CD4-positive, alpha-beta T cell (primary cell): Measurements from ENCODE around the gene SNTG2. TPM values are rescaled to one million over a fixed set of nuclear protein-coding genes. Genes with fewer than 3 reads are reported as not detected.

Experiments used
- ATAC-seq: fragments of 200-7000 bp; cut with Tn5 transposase; one replicate; pipeline ENCODE4 v1.10.0; 2022; ENCODE audit warnings: mild to moderate bottlenecking; ENCODE audit not compliant: poor library complexity
- CTCF ChIA-PET: fragments of 350-600 bp; sonication (Branson Sonifier 250); formaldehyde crosslinking; loops from one replicate; lab custom pipeline; 2021; ENCODE audit warnings: antibody characterized with exemption, inconsistent platforms; lab: Charles Lee
- POLR2A ChIA-PET: fragments of 350-600 bp; sonication (Branson Sonifier 250); formaldehyde crosslinking; loops from one replicate; lab custom pipeline; 2021; ENCODE audit warnings: antibody characterized with exemption, inconsistent platforms; lab: Charles Lee
- DNase-seq, 14 experiments: peaks; one replicate each; pipeline ENCODE4 v3.0.0-alpha.2; 2013 to 2020; ENCODE audit warnings: mixed read lengths in 2 of 14
- H3K27ac ChIP-seq, 2 donors: one replicate each; pipeline versions ENCODE4 v1.5.1 to v1.7.0; 2013; ENCODE audit warnings: low read length in 2 of 2, low read depth in 1 of 2, mild to moderate bottlenecking in 1 of 2
- H3K27me3 ChIP-seq, 2 experiments: 1 replicate in 1 of 2; 2 replicates in 1 of 2; pipeline versions ENCODE4 v1.6.1 to v1.7.0; 2013; ENCODE audit warnings: low read length in 2 of 2, control low read depth in 1 of 2, mild to moderate bottlenecking in 1 of 2, moderate library complexity in 1 of 2; ENCODE audit not compliant: insufficient read depth in 2 of 2, control insufficient read depth in 1 of 2
- H3K36me3 ChIP-seq: one replicate; pipeline ENCODE4 v1.6.1; 2013; ENCODE audit warnings: low read length, control low read depth; ENCODE audit not compliant: insufficient read depth
- H3K4me1 ChIP-seq: one replicate; pipeline ENCODE4 v1.6.1; 2013; ENCODE audit warnings: low read length, control low read depth; ENCODE audit not compliant: insufficient read depth
- H3K4me3 ChIP-seq: one replicate; pipeline ENCODE4 v1.5.1; 2013; ENCODE audit warnings: mild to moderate bottlenecking, low read length, moderate library complexity
- H3K9me3 ChIP-seq, 2 experiments: 1 replicate in 1 of 2; 2 replicates in 1 of 2; pipeline versions ENCODE4 v1.6.1 to v1.7.0; 2013; ENCODE audit warnings: low read length in 2 of 2, mild to moderate bottlenecking in 2 of 2, control low read depth in 1 of 2, moderate library complexity in 1 of 2; ENCODE audit not compliant: control insufficient read depth in 1 of 2, insufficient read depth in 1 of 2
- H3K27ac Mint-ChIP-seq: one replicate; pipeline ENCODE4 v1.8.0; 2020; ENCODE audit warnings: mixed read lengths
- H3K27me3 Mint-ChIP-seq: one replicate; pipeline ENCODE4 v1.8.0; 2021; ENCODE audit warnings: mixed read lengths
- H3K36me3 Mint-ChIP-seq: one replicate; pipeline ENCODE4 v1.8.0; 2021; ENCODE audit warnings: low read depth, mixed read lengths
- H3K4me1 Mint-ChIP-seq: one replicate; pipeline ENCODE4 v1.8.0; 2021; ENCODE audit warnings: low read depth, mixed read lengths
- H3K4me3 Mint-ChIP-seq: one replicate; pipeline ENCODE4 v1.8.0; 2020; ENCODE audit warnings: mild to moderate bottlenecking, mixed read lengths
- H3K9me3 Mint-ChIP-seq: one replicate; pipeline ENCODE4 v1.8.0; 2020; ENCODE audit warnings: mixed read lengths
- CTCF ChIP-seq: fragments of 200-600 bp; IDR thresholded peaks from one replicate; pipeline ENCODE4 v1.8.0; 2022; ENCODE audit warnings: antibody characterized with exemption, mild to moderate bottlenecking
- intact Hi-C, 2 experiments: fragments of 100-400 bp; cut with DNase I in 1 of 2; cut with micrococcal nuclease in 1 of 2; formaldehyde crosslinking; loops; one replicate each; pipeline versions ENCODE4 v1.15.1 to v1.9.0; 2023 to 2025; cut with DNase I, micrococcal nuclease
- total RNA-seq, 174 experiments: library from RNA in 2 of 174; stranded (reverse) in 2 of 174; gene quantifications; one replicate each; pipeline ENCODE4 v1.2.3 and lab custom pipeline; 2021 to 2026

Gene SNTG2
- total RNA-seq, 2 experiments from 2014 or later = 1.1 to 1.5 TPM

- no peak overlapping the region for H3K27ac Mint-ChIP-seq
- peaks cover 22% of the 10 kb centered on the region for H3K27me3 Mint-ChIP-seq
- ChIA-PET CTCF (no interaction called here), POLR2A (interaction anchor here (1.5 kb wide), 1 partner anchor 10 kb away, joined by 8 read pairs; no protein-coding TSS in a partner anchor)
- Histone ChIP-seq H3K27me3 (peaks cover 0 to 6% of the 10 kb centered on the region in 2 experiments), H3K4me3 (no peak overlapping the region), H3K27ac (no peak overlapping the region), H3K4me1 (peaks cover 27% of the 10 kb centered on the region), H3K36me3 (no peaks in the 10 kb centered on the region), H3K9me3 (peaks cover 0 to 5% of the 10 kb centered on the region in 2 experiments)
- peak overlapping the region; percentile 26 for H3K4me3 Mint-ChIP-seq
- H3K9me3 Mint-ChIP-seq = peaks cover 3% of the 10 kb centered on the region
- intact Hi-C loops = no loop called here
- ATAC-seq (no peak), DNase-seq (no peak)
- TF ChIP-seq CTCF = no peak
- H3K36me3 Mint-ChIP-seq = no peaks in the 10 kb centered on the region
- peaks cover 23% of the 10 kb centered on the region for H3K4me1 Mint-ChIP-seq
Measured at GRCh38 chr2:975095-975494, 24.4 kb downstream of the SNTG2 start.

GRCh38 chr2:979069-979928 is 28.6 kb downstream of the SNTG2 start:
- H3K4me1 ChIP-seq = peaks cover 22% of the 10 kb centered on the region
- H3K27ac ChIP-seq = no peak overlapping the region
- DNase-seq (no peak), ATAC-seq (no peak)
- ChIA-PET POLR2A (no interaction called here), CTCF (no interaction called here)
- no peak for TF ChIP-seq CTCF
- H3K27me3 ChIP-seq = peaks cover 8 to 10% of the 10 kb centered on the region in 2 experiments
- Mint-ChIP-seq H3K4me3 (no peak overlapping the region), H3K36me3 (no peaks in the 10 kb centered on the region), H3K9me3 (no peaks in the 10 kb centered on the region), H3K4me1 (peaks cover 12% of the 10 kb centered on the region), H3K27me3 (peaks cover 38% of the 10 kb centered on the region), H3K27ac (no peak overlapping the region)
- no peak overlapping the region for H3K4me3 ChIP-seq
- no peaks in the 10 kb centered on the region for H3K36me3 ChIP-seq
- intact Hi-C loops = no loop called here
- peaks cover 0 to under 1% of the 10 kb centered on the region in 2 experiments for H3K9me3 ChIP-seq

GRCh38 chr2:980176-980575 is 29.5 kb downstream of the SNTG2 start:
- Histone ChIP-seq H3K27me3 (peaks cover 8 to 10% of the 10 kb centered on the region in 2 experiments), H3K9me3 (no peaks in the 10 kb centered on the region), H3K36me3 (no peaks in the 10 kb centered on the region), H3K4me1 (peaks cover 13% of the 10 kb centered on the region), H3K4me3 (no peak overlapping the region), H3K27ac (no peak overlapping the region)
- Mint-ChIP-seq H3K27ac (no peak overlapping the region), H3K36me3 (no peaks in the 10 kb centered on the region), H3K4me1 (peaks cover 3% of the 10 kb centered on the region), H3K4me3 (no peak overlapping the region), H3K27me3 (peaks cover 36% of the 10 kb centered on the region), H3K9me3 (no peaks in the 10 kb centered on the region)
- intact Hi-C loops = no loop called here
- DNase-seq (no peak), ATAC-seq (no peak)
- ChIA-PET CTCF (no interaction called here), POLR2A (no interaction called here)
- no peak for TF ChIP-seq CTCF
